H9 (cell line): ENCODE results near the gene HMGCS2. TPM values are rescaled to one million over a fixed set of nuclear protein-coding genes. Genes with fewer than 3 reads are reported as not detected.

Source experiments
- DNase-seq: peaks from one replicate; pipeline ENCODE4 v3.0.0-alpha.2; 2017
- H2AFZ ChIP-seq: one replicate; pipeline ENCODE4 v1.6.1; 2013; ENCODE audit warnings: mild to moderate bottlenecking, low read length, control low read depth, moderate library complexity
- H2AK5ac ChIP-seq: 2 replicates; pipeline ENCODE4 v1.6.1; 2013; ENCODE audit warnings: low read length, control low read depth, mixed read lengths; ENCODE audit not compliant: insufficient read length
- H2BK120ac ChIP-seq: one replicate; pipeline ENCODE4 v1.6.1; 2013; ENCODE audit warnings: low read depth, mild to moderate bottlenecking, low read length, control low read depth, inconsistent platforms; ENCODE audit not compliant: poor library complexity, severe bottlenecking
- H2BK12ac ChIP-seq: 2 replicates; pipeline ENCODE4 v1.6.1; 2013; ENCODE audit warnings: low read length, control low read depth, mixed read lengths, low read depth; ENCODE audit not compliant: insufficient read length
- H2BK15ac ChIP-seq: 2 replicates; pipeline ENCODE4 v1.6.1; 2013; ENCODE audit warnings: low read depth, low read length, control low read depth
- H2BK20ac ChIP-seq: one replicate; pipeline ENCODE4 v1.6.1; 2013; ENCODE audit warnings: low read depth, mild to moderate bottlenecking, low read length, control low read depth, inconsistent platforms; ENCODE audit not compliant: poor library complexity, severe bottlenecking
- H2BK5ac ChIP-seq: 2 replicates; pipeline ENCODE4 v1.6.1; 2013; ENCODE audit warnings: low read length, control low read depth, mixed read lengths; ENCODE audit not compliant: insufficient read length
- H3K14ac ChIP-seq: 2 replicates; pipeline ENCODE4 v1.6.1; 2013; ENCODE audit warnings: low read length, control low read depth; ENCODE audit not compliant: insufficient read depth
- H3K18ac ChIP-seq: 2 replicates; pipeline ENCODE4 v1.6.1; 2013; ENCODE audit warnings: low read depth, mild to moderate bottlenecking, mixed read lengths, low read length, control low read depth; ENCODE audit not compliant: insufficient read length
- H3K23ac ChIP-seq: 2 replicates; pipeline ENCODE4 v1.6.1; 2013; ENCODE audit warnings: low read length, control low read depth, mixed read lengths, low read depth; ENCODE audit not compliant: insufficient read length
- H3K23me2 ChIP-seq: 2 replicates; pipeline ENCODE4 v1.6.1; 2013; ENCODE audit warnings: low read depth, mild to moderate bottlenecking, mixed read lengths, low read length, control low read depth; ENCODE audit not compliant: insufficient read length, poor library complexity, severe bottlenecking
- H3K27ac ChIP-seq: 2 replicates; pipeline ENCODE4 v1.5.1; 2013; ENCODE audit warnings: low read length, control low read depth, mixed read lengths, low read depth; ENCODE audit not compliant: insufficient read length
- H3K27me3 ChIP-seq: 2 replicates; pipeline ENCODE4 v1.6.1; 2013; ENCODE audit warnings: low read length, control low read depth, inconsistent platforms; ENCODE audit not compliant: insufficient read depth
- H3K4ac ChIP-seq: 2 replicates; pipeline ENCODE4 v1.6.1; 2013; ENCODE audit warnings: low read depth, mild to moderate bottlenecking, control low read depth, inconsistent platforms, low read length, moderate library complexity
- H3K4me1 ChIP-seq: 2 replicates; pipeline ENCODE4 v1.6.1; 2013; ENCODE audit warnings: low read length, control low read depth, inconsistent platforms; ENCODE audit not compliant: insufficient read depth
- H3K4me2 ChIP-seq: 2 replicates; pipeline ENCODE4 v1.6.1; 2013; ENCODE audit warnings: low read length, control low read depth, mixed read lengths; ENCODE audit not compliant: insufficient read length, insufficient read depth
- H3K56ac ChIP-seq: 2 replicates; pipeline ENCODE4 v1.6.1; 2013; ENCODE audit warnings: low read depth, mild to moderate bottlenecking, mixed read lengths, low read length, control low read depth; ENCODE audit not compliant: insufficient read length
- H3K79me1 ChIP-seq: 2 replicates; pipeline ENCODE4 v1.6.1; 2013; ENCODE audit warnings: low read depth, mild to moderate bottlenecking, moderate library complexity, low read length, control low read depth, inconsistent platforms; ENCODE audit not compliant: insufficient read depth, poor library complexity, severe bottlenecking
- H3K79me2 ChIP-seq: 2 replicates; pipeline ENCODE4 v1.6.1; 2013; ENCODE audit warnings: low read length, control low read depth, inconsistent platforms; ENCODE audit not compliant: insufficient read depth
- H3K9ac ChIP-seq: 2 replicates; pipeline ENCODE4 v1.6.1; 2013; ENCODE audit warnings: low read length, control low read depth, mixed read lengths; ENCODE audit not compliant: insufficient read length; ENCODE audit errors: extremely low read depth
- H3K9me3 ChIP-seq: one replicate; pipeline ENCODE4 v1.6.1; 2013; ENCODE audit warnings: low read depth, low read length, inconsistent platforms; ENCODE audit not compliant: control insufficient read depth
- H3T11ph ChIP-seq: one replicate; pipeline ENCODE4 v1.6.1; 2013; ENCODE audit warnings: mild to moderate bottlenecking, low read length, control low read depth, inconsistent platforms
- H4K20me1 ChIP-seq: one replicate; pipeline ENCODE4 v1.6.1; 2013; ENCODE audit not compliant: control insufficient read depth, insufficient read length, insufficient read depth
- H4K5ac ChIP-seq: 2 replicates; pipeline ENCODE4 v1.6.1; 2013; ENCODE audit warnings: low read depth, mild to moderate bottlenecking, mixed read lengths, low read length, control low read depth; ENCODE audit not compliant: insufficient read length
- H4K8ac ChIP-seq: replicated peaks from 2 replicates; pipeline ENCODE4 v1.6.1; 2013; ENCODE audit warnings: low read length, control low read depth, mixed read lengths, low read depth; ENCODE audit not compliant: insufficient read length
- H4K91ac ChIP-seq: 2 replicates; pipeline ENCODE4 v1.6.1; 2013; ENCODE audit warnings: low read depth, mild to moderate bottlenecking, moderate library complexity, mixed read lengths, low read length, control low read depth; ENCODE audit not compliant: insufficient read length
- H3K27ac Mint-ChIP-seq, 3 experiments: 2 replicates in 2 of 3; 3 replicates in 1 of 3; pipeline ENCODE4 v1.8.0; 2020 to 2021; ENCODE audit warnings: mixed read lengths in 3 of 3, mild to moderate bottlenecking in 1 of 3, moderate library complexity in 1 of 3
- H3K27me3 Mint-ChIP-seq: 2 replicates; pipeline ENCODE4 v1.8.0; 2021; ENCODE audit warnings: low read depth, mild to moderate bottlenecking, moderate library complexity, mixed read lengths
- H3K36me3 Mint-ChIP-seq, 3 experiments: 2 replicates in 2 of 3; 3 replicates in 1 of 3; pipeline ENCODE4 v1.8.0; 2020 to 2021; ENCODE audit warnings: low read depth in 3 of 3, mixed read lengths in 3 of 3; ENCODE audit not compliant: insufficient read depth in 1 of 3
- H3K4me1 Mint-ChIP-seq, 2 experiments: 2 replicates each; pipeline ENCODE4 v1.8.0; 2020; ENCODE audit warnings: mixed read lengths in 2 of 2
- H3K4me3 Mint-ChIP-seq, 2 experiments: 2 replicates in 1 of 2; 3 replicates in 1 of 2; pipeline ENCODE4 v1.8.0; 2020 to 2021; ENCODE audit warnings: mild to moderate bottlenecking in 2 of 2, mixed read lengths in 2 of 2, moderate library complexity in 1 of 2
- H3K9me3 Mint-ChIP-seq, 2 experiments: 2 replicates in 1 of 2; 3 replicates in 1 of 2; pipeline ENCODE4 v1.8.0; 2020; ENCODE audit warnings: mild to moderate bottlenecking in 2 of 2, mixed read lengths in 2 of 2, moderate library complexity in 1 of 2
- CTCF ChIP-seq: fragments of 200-600 bp; sonication (generic); conservative IDR thresholded peaks from 3 replicates; pipeline ENCODE4 v1.8.0; 2021; ENCODE audit warnings: antibody characterized with exemption, mild to moderate bottlenecking
- WGBS: extraction: QIAGEN DNeasy Blood & Tissue Kit; methylation state at CpG from one replicate; pipeline ENCODE4 v1.1.7; 2013; ENCODE audit warnings: missing lambda C conversion rate, low lambda C conversion rate, mixed read lengths; ENCODE audit not compliant: insufficient read length; ENCODE audit errors: extremely low coverage; 5-methylcytosine and 5-hydroxymethylcytosine counted together
- total RNA-seq: library from RNA; stranded (reverse); gene quantifications from 2 replicates; pipeline ENCODE4 v1.2.1, GENCODE V29; 2021

HMGCS2 gene
- total RNA-seq, 1 experiment from 2014 or later = not detected

GRCh38 chr1:119806489-119806888 lies 37.8 kb upstream of the HMGCS2 start:
- no peak overlapping the region for H3K4me3 Mint-ChIP-seq
- no peak overlapping the region for H3K18ac ChIP-seq
- no peak overlapping the region for H2AFZ ChIP-seq
- no peaks in the 10 kb centered on the region for H3K79me2 ChIP-seq
- no peaks in the 10 kb centered on the region for H3K79me1 ChIP-seq
- WGBS = no CpG with 5 or more reads among the region's 4 CpGs
- no peak overlapping the region for H3K56ac ChIP-seq
- H3K4me1 ChIP-seq = no peaks in the 10 kb centered on the region
- H2BK120ac ChIP-seq = no peak overlapping the region
- no peak overlapping the region for H2BK15ac ChIP-seq
- no peaks in the 10 kb centered on the region for H3K36me3 Mint-ChIP-seq
- no peak overlapping the region for H3K27ac ChIP-seq
- H3K4me2 ChIP-seq = no peak overlapping the region
- H3K23me2 ChIP-seq = no peaks in the 10 kb centered on the region
- TF ChIP-seq CTCF = no peak
- H4K5ac ChIP-seq = no peak overlapping the region
- no peak overlapping the region for H3K4ac ChIP-seq
- H4K8ac ChIP-seq = no peak overlapping the region
- no peaks in the 10 kb centered on the region for H4K20me1 ChIP-seq
- H3K23ac ChIP-seq = no peak overlapping the region
- H2BK12ac ChIP-seq = no peak overlapping the region
- H2BK5ac ChIP-seq = no peak overlapping the region
- no peak overlapping the region for H2AK5ac ChIP-seq
- H3K9me3 ChIP-seq = peaks cover 4% of the 10 kb centered on the region
- H4K91ac ChIP-seq = no peak overlapping the region
- H3K27me3 Mint-ChIP-seq = peaks cover 18% of the 10 kb centered on the region; the same call in 1 of the 2 replicates
- no peaks in the 10 kb centered on the region for H3K9me3 Mint-ChIP-seq
- no peak overlapping the region for H2BK20ac ChIP-seq
- H3K14ac ChIP-seq = no peak overlapping the region
- no peak for DNase-seq
- no peaks in the 10 kb centered on the region for H3K27me3 ChIP-seq
- H3T11ph ChIP-seq = no peak overlapping the region
- no peak overlapping the region for H3K9ac ChIP-seq
- peaks cover 3 to 4% of the 10 kb centered on the region in 2 experiments; a peak in 2 of 4 replicates for H3K4me1 Mint-ChIP-seq
- H3K27ac Mint-ChIP-seq = no peak overlapping the region
